Stimulated activated CD4-positive, alpha-beta T cell treated with anti-CD3 and anti-CD28 coated beads, Interleukin-15, amount 100 ng/mL, for 24 hours (primary cell): ENCODE measurements around the gene KCNK7.
"Not testable (repeated sequence)": the region's sequence is repeated elsewhere in the genome, so short reads cannot be mapped to it uniquely, and the experiment has no call there.

Experiments used
- DNase-seq: peaks from one replicate; pipeline ENCODE4 v3.0.0-alpha.2; 2020

Gene KCNK7

GRCh38 chr11:65595543-65596281, at the start of gene KCNK7:
TSS of gene KCNK7 (minus strand) at chr11:65595800. CDS start at chr11:65595772, 28 bp downstream.
- DNase-seq, result peak; percentile 40

GRCh38 chr11:65644837-65645236, 49.2 kb upstream of the KCNK7 start:
- no peak for DNase-seq

- DNase-seq, result peak; percentile 62
Measured at GRCh38 chr11:65643971-65644370, 48.4 kb upstream of the KCNK7 start.

- DNase-seq, result peak; percentile 51
Measured at GRCh38 chr11:65642014-65642671, 46.5 kb upstream of the KCNK7 start.

- no peak for DNase-seq
Measured at GRCh38 chr11:65641297-65642013, 45.9 kb upstream of the KCNK7 start.

- DNase-seq, result peak; percentile 46
Measured at GRCh38 chr11:65640483-65641296, 45.1 kb upstream of the KCNK7 start.

- peak; percentile 57 for DNase-seq
Measured at GRCh38 chr11:65639623-65640482, 44.3 kb upstream of the KCNK7 start.

- not testable (repeated sequence) for DNase-seq
Measured at GRCh38 chr11:65639228-65639597, 43.6 kb upstream of the KCNK7 start.

- DNase-seq, result peak; percentile 81
Measured at GRCh38 chr11:65637794-65638419, 42.3 kb upstream of the KCNK7 start, which contains the start of gene SIPA1. TSS of gene SIPA1 (plus strand) at chr11:65638101. CDS start at chr11:65640922, 2,821 bp downstream.

GRCh38 chr11:65637032-65637557, 41.5 kb upstream of the KCNK7 start:
- no peak for DNase-seq

GRCh38 chr11:65636108-65637031, 40.8 kb upstream of the KCNK7 start:
- no peak for DNase-seq

- DNase-seq, result no peak
Measured at GRCh38 chr11:65634905-65635731, 39.5 kb upstream of the KCNK7 start.

GRCh38 chr11:65634440-65634839, 38.8 kb upstream of the KCNK7 start:
- no peak for DNase-seq

GRCh38 chr11:65634109-65634436, 38.5 kb upstream of the KCNK7 start:
- DNase-seq, result no peak

GRCh38 chr11:65633390-65634108, 37.9 kb upstream of the KCNK7 start:
- DNase-seq, result no peak

GRCh38 chr11:65630215-65630614, 34.6 kb upstream of the KCNK7 start:
- no peak for DNase-seq

- DNase-seq, result no peak
Measured at GRCh38 chr11:65629579-65629978, 34.0 kb upstream of the KCNK7 start.

- no peak for DNase-seq
Measured at GRCh38 chr11:65627202-65627601, 31.6 kb upstream of the KCNK7 start.
